Stimulated activated CD4-positive, alpha-beta T cell treated with anti-CD3 and anti-CD28 coated beads, TNF-alpha, amount 100 ng/mL, for 48 hours (primary cell): Measurements from ENCODE around the gene DUSP18.
A peak's percentile ranks its signal among the peaks of the same experiment; 100 is the strongest.
"Not testable (repeated sequence)": the region's sequence is repeated elsewhere in the genome, so short reads cannot be mapped to it uniquely, and the experiment has no call there.

Source experiments
- DNase-seq, 3 donors: peaks; one replicate each; pipeline ENCODE4 v3.0.0-alpha.2; 2020; ENCODE audit warnings: low read depth in 3 of 3

Gene DUSP18

GRCh38 chr22:30679895-30680690 lies 12.4 kb upstream of the DUSP18 start:
- DNase-seq, result not testable (repeated sequence)

GRCh38 chr22:30676565-30676964 lies 8.9 kb upstream of the DUSP18 start:
- not testable (repeated sequence) for DNase-seq

- no peak for DNase-seq
Observed at GRCh38 chr22:30675436-30675835, 7.8 kb upstream of the DUSP18 start.

- no peak for DNase-seq
Observed at GRCh38 chr22:30674482-30674881, 6.8 kb upstream of the DUSP18 start.

- no peak for DNase-seq
Observed at GRCh38 chr22:30673136-30673535, 5.5 kb upstream of the DUSP18 start.

- DNase-seq, result no peak
Observed at GRCh38 chr22:30671071-30671470, 3.4 kb upstream of the DUSP18 start.

- DNase-seq, result no peak
Observed at GRCh38 chr22:30668386-30668710, 673 bp upstream of the DUSP18 start.

GRCh38 chr22:30667107-30667493 lies 575 bp downstream of the DUSP18 start:
- no peak for DNase-seq

GRCh38 chr22:30665786-30666185 lies 1.9 kb downstream of the DUSP18 start:
- DNase-seq, result no peak

- DNase-seq, result no peak
Observed at GRCh38 chr22:30665266-30665665, 2.4 kb downstream of the DUSP18 start.

- no peak for DNase-seq
Observed at GRCh38 chr22:30664798-30665197, 2.9 kb downstream of the DUSP18 start.

- no peak for DNase-seq
Observed at GRCh38 chr22:30662040-30662439, 5.6 kb downstream of the DUSP18 start.

GRCh38 chr22:30655532-30655931 lies 12.1 kb downstream of the DUSP18 start:
- DNase-seq, result no peak

- no peak for DNase-seq
Observed at GRCh38 chr22:30654361-30654760, 13.3 kb downstream of the DUSP18 start.

- no peak for DNase-seq
Observed at GRCh38 chr22:30652852-30653251, 14.8 kb downstream of the DUSP18 start.

- no peak for DNase-seq
Observed at GRCh38 chr22:30650508-30651116, 17.1 kb downstream of the DUSP18 start.

- peak; percentile 79 to 87 (median 80) for DNase-seq
Observed at GRCh38 chr22:30649430-30650007, 18.2 kb downstream of the DUSP18 start.

GRCh38 chr22:30648825-30649224 lies 18.9 kb downstream of the DUSP18 start:
- DNase-seq, result no peak

GRCh38 chr22:30647536-30647935 lies 20.1 kb downstream of the DUSP18 start:
- no peak for DNase-seq

GRCh38 chr22:30646518-30647160 lies 21.0 kb downstream of the DUSP18 start:
- no peak for DNase-seq

- no peak for DNase-seq
Observed at GRCh38 chr22:30643055-30643875, 24.4 kb downstream of the DUSP18 start.
